Measurements from ENCODE around the gene PIEZO2.

- TF ChIP-seq CTCF (optimal IDR thresholded peaks at IDR 0.05 in 1 of 3, IDR thresholded peaks at IDR 0.05 in 1 of 3, conservative IDR thresholded peaks at IDR 0.05 in 1 of 3; ENCODE audit: extremely low read depth in 1 of 3, insufficient read depth in 2 of 3, low read length in 3 of 3) (no peak), EZH2 (IDR thresholded peaks at IDR 0.05; ENCODE audit: low read length) (no peak)
Measured at GRCh38 chr18:10748641-10749040, 400.7 kb downstream of the PIEZO2 start.

Measured in keratinocyte (primary cell).